ENCODE measurements around the gene LUZP1. TPM values are rescaled to one million over a fixed set of nuclear protein-coding genes. Genes with fewer than 3 reads are reported as not detected.

Gene LUZP1
- total RNA-seq, 4 donors from 2014 or later = 28.3 to 46.4 (median 33.3) TPM

GRCh38 chr1:23202263-23202749 lies 33.6 kb upstream of the LUZP1 start:
- Histone ChIP-seq H3K9me3 (no peaks in the 10 kb centered on the region), H3K4me1 (no peaks in the 10 kb centered on the region), H3K4me3 (no peak overlapping the region), H3K27ac (no peak overlapping the region), H3K36me3 (no peaks in the 10 kb centered on the region), H3K27me3 (no peaks in the 10 kb centered on the region)
- WGBS, 2 donors (ENCODE audit: low coverage in 1 of 2) = 67% methylated on average over 3 of the region's 3 CpGs; no CpG with 5 or more reads in 1 of the 2 donors
- no peak for DNase-seq
- TF ChIP-seq, protein P1, sequence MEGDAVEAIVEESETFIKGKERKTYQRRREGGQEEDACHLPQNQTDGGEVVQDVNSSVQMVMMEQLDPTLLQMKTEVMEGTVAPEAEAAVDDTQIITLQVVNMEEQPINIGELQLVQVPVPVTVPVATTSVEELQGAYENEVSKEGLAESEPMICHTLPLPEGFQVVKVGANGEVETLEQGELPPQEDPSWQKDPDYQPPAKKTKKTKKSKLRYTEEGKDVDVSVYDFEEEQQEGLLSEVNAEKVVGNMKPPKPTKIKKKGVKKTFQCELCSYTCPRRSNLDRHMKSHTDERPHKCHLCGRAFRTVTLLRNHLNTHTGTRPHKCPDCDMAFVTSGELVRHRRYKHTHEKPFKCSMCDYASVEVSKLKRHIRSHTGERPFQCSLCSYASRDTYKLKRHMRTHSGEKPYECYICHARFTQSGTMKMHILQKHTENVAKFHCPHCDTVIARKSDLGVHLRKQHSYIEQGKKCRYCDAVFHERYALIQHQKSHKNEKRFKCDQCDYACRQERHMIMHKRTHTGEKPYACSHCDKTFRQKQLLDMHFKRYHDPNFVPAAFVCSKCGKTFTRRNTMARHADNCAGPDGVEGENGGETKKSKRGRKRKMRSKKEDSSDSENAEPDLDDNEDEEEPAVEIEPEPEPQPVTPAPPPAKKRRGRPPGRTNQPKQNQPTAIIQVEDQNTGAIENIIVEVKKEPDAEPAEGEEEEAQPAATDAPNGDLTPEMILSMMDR (IDR thresholded peaks at IDR 0.05) = no peak
- TF ChIP-seq EP300 (IDR thresholded peaks at IDR 0.05; ENCODE audit: low read depth) (no peak), POLR2AphosphoS5 (IDR thresholded peaks at IDR 0.05) (no peak), POLR2A (IDR thresholded peaks at IDR 0.05) (no peak)
- intact Hi-C loops (cut with DNase I; ENCODE audit: low total_unique reads) (no loop called here), in situ Hi-C loops (cut with MboI; ENCODE audit: low pct_ligation_motif_present in 1 of 4, low pct_unique_long_range_greater_than_20kb in 1 of 4, low sequenced_read_pairs in 3 of 4) (no loop called here)

DNA sequence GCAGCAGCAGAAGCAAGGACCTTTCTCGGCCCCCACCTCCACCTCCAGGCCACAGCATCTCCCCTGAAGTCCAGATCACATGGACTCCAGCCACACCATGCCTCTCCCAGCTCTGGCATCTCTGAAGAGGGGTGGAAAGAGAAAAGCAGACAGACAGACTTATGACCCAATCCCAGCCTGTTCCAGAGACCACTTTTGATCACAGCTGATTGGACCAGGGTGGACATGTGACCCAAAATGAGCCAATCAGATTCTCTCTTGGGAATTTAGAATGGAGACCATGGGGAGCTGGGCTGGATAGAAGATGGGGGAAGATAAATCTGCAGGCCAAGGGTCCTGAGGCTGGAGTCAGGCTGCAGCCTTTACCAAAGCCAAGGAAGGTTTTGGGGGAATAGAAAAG lies 32.2 kb upstream of the LUZP1 start:
- Histone ChIP-seq H3K9me3 (no peaks in the 10 kb centered on the region), H3K4me3 (no peak overlapping the region), H3K27me3 (no peaks in the 10 kb centered on the region), H3K36me3 (no peaks in the 10 kb centered on the region), H3K4me1 (no peaks in the 10 kb centered on the region), H3K27ac (no peak overlapping the region)
- 79 to 100% methylated on average over 1 of the region's 1 CpG for WGBS, 2 donors (ENCODE audit: low coverage in 1 of 2)
- no peak for TF ChIP-seq EP300 (IDR thresholded peaks at IDR 0.05; ENCODE audit: low read depth)
- TF ChIP-seq POLR2AphosphoS5 (IDR thresholded peaks at IDR 0.05) = no peak
- no peak for DNase-seq
- intact Hi-C loops (cut with DNase I; ENCODE audit: low total_unique reads) = no loop called here
- in situ Hi-C loops (cut with MboI; ENCODE audit: low pct_ligation_motif_present in 1 of 4, low pct_unique_long_range_greater_than_20kb in 1 of 4, low sequenced_read_pairs in 3 of 4) = no loop called here

DNA sequence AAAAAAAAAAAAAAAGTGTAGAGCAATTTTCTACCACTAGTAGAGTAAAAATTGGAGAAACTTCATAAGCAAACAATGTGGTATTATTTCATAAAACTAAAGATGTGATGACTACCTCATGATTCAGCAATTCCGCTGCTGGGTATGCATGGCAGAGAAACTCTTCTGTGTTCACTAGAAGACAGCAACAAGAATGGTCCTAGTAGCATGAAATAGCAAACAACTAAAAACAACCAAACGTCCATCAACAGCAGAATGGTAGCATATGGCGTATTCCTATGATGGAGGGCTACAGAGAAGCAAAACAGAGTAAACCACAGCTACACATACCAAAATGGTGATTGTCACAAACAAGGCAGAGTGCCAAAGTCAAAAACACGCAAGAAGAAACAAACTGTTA lies 29.7 kb upstream of the LUZP1 start:
- 69 to 70% methylated on average over 4 of the region's 4 CpGs for WGBS, 2 donors (ENCODE audit: low coverage in 1 of 2)
- intact Hi-C loops (cut with DNase I; ENCODE audit: low total_unique reads) (no loop called here), in situ Hi-C loops (cut with MboI; ENCODE audit: low pct_ligation_motif_present in 1 of 4, low pct_unique_long_range_greater_than_20kb in 1 of 4, low sequenced_read_pairs in 3 of 4) (loop anchor here in 1 of 4 donors (25.0 kb wide), 1 partner anchor 211 kb away; no protein-coding TSS in a partner anchor)
- no peaks in the 10 kb centered on the region for H3K4me1 ChIP-seq
- no peak for DNase-seq
- no peak overlapping the region for H3K4me3 ChIP-seq
- no peaks in the 10 kb centered on the region for H3K27me3 ChIP-seq
- H3K9me3 ChIP-seq = no peaks in the 10 kb centered on the region
- no peaks in the 10 kb centered on the region for H3K36me3 ChIP-seq
- TF ChIP-seq, protein P1 (IDR thresholded peaks at IDR 0.05) = no peak
- TF ChIP-seq POLR2A (IDR thresholded peaks at IDR 0.05) (no peak), EP300 (IDR thresholded peaks at IDR 0.05; ENCODE audit: low read depth) (no peak), POLR2AphosphoS5 (IDR thresholded peaks at IDR 0.05) (no peak)
- H3K27ac ChIP-seq = no peak overlapping the region

DNA sequence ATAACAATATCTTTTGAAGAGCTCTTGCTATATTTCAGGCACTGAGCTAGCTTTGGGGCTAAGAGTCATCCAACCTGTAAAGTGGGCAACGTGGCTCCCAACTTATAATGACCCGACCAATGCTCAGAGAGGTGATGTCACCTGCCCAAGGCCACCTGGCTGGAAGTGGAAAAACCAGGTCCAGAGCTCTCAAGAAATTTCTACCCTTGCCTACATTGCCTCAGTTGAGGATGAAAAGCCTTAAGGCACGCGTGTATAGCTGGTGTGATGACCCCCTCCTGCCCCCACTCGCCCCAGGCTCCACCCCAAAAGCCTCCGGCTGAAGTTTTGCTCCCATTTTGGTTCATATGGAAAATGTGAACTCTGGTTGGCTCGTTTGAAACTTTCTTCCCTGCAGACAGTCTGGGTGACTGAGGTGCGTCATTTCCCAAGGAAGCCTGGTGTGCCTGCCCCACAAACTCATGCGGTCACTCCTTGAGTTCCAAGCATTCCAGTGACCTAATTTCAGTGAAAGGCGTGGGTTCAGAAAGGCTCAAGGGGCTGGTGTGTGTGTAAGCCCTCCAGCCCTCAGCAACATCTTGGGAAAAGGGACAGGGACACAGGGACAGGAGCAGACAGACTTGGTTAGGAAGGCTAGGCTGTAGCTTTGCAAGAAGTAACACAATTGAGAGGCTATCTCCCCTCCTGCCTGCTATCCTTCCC lies 28.1 kb upstream of the LUZP1 start:
- no peaks in the 10 kb centered on the region for H3K9me3 ChIP-seq
- H3K4me3 ChIP-seq = no peak overlapping the region
- DNase-seq = no peak
- H3K27me3 ChIP-seq = no peaks in the 10 kb centered on the region
- no peaks in the 10 kb centered on the region for H3K4me1 ChIP-seq
- intact Hi-C loops (cut with DNase I; ENCODE audit: low total_unique reads) = no loop called here
- no peak overlapping the region for H3K27ac ChIP-seq
- in situ Hi-C loops (cut with MboI; ENCODE audit: low pct_ligation_motif_present in 1 of 4, low pct_unique_long_range_greater_than_20kb in 1 of 4, low sequenced_read_pairs in 3 of 4) = loop anchor here in 1 of 4 donors (25.0 kb wide), 1 partner anchor 209 kb away; no protein-coding TSS in a partner anchor
- no peaks in the 10 kb centered on the region for H3K36me3 ChIP-seq
- TF ChIP-seq, protein P1 (IDR thresholded peaks at IDR 0.05) = no peak
- TF ChIP-seq EP300 (IDR thresholded peaks at IDR 0.05; ENCODE audit: low read depth) = no peak
- no peak for TF ChIP-seq POLR2A (IDR thresholded peaks at IDR 0.05)
- TF ChIP-seq POLR2AphosphoS5 (IDR thresholded peaks at IDR 0.05) = no peak
- WGBS, 2 donors (ENCODE audit: low coverage in 1 of 2) = 70 to 90% methylated on average over 2 to 10 of the region's 10 CpGs

Measured in transverse colon (tissue), 4 donors.